CD4-positive, alpha-beta T cell treated with Interleukin-15 for 4 hours (primary cell): ENCODE results near the gene CWC27.

Source experiments
- DNase-seq: peaks from one replicate; pipeline ENCODE4 v3.0.0-alpha.2; 2020; ENCODE audit warnings: low spot score

The CWC27 gene, protein sequence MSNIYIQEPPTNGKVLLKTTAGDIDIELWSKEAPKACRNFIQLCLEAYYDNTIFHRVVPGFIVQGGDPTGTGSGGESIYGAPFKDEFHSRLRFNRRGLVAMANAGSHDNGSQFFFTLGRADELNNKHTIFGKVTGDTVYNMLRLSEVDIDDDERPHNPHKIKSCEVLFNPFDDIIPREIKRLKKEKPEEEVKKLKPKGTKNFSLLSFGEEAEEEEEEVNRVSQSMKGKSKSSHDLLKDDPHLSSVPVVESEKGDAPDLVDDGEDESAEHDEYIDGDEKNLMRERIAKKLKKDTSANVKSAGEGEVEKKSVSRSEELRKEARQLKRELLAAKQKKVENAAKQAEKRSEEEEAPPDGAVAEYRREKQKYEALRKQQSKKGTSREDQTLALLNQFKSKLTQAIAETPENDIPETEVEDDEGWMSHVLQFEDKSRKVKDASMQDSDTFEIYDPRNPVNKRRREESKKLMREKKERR

DNA sequence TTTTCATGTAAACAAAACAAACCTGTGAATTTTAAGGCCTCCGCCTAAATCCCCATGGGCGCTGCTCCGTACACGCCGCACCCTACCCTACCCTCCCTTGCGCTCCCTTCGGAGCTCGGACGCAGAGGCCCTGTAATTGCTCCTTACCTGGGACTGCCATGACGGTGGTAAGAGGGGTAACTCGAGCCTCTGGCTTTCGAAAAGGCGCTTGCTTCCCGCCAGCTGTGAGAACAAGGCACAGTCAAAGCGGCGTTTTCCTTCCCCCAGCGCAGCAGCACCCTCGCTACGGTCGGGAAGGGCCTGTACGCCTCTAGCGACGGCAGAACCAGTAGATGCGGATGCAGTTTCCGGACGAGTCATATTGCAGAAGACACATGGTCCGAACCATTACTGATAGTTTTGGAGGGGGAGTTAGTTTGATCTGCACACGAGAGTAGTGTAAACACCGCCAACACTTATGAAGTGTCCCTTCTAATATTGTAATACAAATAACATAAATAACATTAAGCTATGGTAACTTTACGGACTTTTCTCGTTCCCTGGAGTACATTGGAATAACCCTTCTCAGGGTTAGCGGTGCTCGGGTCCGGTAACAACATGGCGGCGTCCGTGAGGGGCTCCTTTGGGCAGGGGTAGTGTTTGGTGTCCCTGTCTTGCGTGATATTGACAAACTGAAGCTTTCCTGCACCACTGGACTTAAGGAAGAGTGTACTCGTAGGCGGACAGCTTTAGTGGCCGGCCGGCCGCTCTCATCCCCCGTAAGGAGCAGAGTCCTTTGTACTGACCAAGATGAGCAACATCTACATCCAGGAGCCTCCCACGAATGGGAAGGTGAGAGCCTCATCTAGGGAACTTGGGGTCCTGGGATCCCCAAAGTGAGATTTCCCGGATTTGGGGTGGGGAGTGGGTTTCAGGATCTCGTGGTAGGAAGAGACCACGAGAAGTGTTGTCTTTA lies at the start of gene CWC27, which contains the start of gene SREK1IP1:
Gene CWC27, plus strand, starts transcription at position 573 of the 955 bp plus-strand sequence. Its CDS starts 217 bp downstream, at position 790.
Gene SREK1IP1, minus strand, starts transcription at position 334 of the 955 bp plus-strand sequence. Its CDS starts 174 bp downstream, at position 160.
- DNase-seq: peak; percentile 87

DNA sequence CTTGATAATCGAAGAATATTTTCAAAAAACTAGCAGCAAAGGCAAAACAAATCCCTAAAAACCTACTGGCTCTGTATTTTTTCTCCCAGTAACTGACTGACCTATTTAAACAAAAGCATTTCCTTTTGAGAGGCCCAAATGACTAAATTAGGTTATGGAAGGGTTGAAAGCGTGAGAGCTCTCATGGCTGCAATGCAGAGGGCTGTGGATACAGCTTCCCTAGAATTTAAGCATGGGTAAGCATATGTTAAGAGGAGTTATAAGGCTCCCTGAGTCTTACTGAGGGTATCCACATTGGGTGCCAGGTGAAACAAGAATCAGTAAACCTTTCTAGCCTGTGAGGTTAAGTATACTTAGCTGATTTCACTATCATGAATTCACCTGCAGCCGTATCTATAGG lies 46.1 kb upstream of the CWC27 start:
- DNase-seq: no peak

DNA sequence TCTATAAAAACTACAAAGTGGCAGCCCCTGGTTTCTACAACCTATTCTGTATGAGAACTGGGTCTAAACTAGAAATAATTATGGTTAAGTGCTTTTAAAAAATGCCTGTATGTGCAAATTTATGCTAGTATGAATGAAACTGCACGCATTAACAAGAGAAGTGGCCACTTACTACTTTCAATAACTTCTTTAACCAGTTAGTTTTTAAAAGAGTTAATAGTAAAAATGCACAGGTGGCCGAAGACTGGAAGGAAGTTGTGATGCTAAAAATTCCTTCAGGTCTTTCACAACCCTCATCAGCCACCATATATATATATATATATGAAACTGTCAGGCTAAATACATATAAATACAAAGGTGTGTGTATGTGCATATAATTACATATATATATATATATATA lies 41.6 kb upstream of the CWC27 start:
- DNase-seq: no peak

DNA sequence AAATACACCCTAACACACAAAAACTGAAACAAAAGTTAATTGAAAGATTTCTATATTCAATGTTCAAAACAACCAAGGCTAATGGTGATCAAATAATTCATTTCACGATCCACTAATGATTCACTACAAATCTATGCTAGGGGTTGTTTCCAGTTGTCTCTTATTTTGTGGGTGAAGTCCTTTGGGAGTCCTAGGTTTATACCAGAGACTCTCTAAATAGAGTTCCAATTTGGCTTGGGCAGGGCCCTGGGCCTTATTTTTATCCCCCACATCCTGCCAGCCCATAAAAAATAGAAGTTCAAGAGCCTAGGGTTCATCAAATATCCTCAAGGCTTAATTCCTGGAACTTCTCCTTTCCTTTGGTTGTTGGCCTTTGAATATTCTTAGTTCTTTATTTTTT lies 26.3 kb upstream of the CWC27 start:
- DNase-seq: no peak

DNA sequence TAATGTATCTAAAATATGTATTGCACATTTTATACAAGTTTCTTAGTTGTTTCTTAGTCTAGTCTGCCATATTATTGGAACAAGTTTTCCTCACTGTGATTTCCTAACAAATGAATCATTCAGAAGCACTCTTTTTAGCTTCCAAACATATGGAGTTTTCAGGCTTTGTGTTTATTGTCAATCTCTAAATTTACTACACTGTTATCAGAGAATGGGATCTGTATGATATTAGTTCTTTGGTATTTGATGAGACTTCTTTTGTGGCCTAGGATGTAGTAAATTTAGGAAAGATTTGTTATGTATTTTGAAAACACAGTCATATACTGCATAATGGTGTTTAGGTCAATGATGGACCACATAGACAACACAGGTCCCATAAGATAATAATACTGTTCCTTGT lies 25.9 kb upstream of the CWC27 start:
- no peak for DNase-seq

DNA sequence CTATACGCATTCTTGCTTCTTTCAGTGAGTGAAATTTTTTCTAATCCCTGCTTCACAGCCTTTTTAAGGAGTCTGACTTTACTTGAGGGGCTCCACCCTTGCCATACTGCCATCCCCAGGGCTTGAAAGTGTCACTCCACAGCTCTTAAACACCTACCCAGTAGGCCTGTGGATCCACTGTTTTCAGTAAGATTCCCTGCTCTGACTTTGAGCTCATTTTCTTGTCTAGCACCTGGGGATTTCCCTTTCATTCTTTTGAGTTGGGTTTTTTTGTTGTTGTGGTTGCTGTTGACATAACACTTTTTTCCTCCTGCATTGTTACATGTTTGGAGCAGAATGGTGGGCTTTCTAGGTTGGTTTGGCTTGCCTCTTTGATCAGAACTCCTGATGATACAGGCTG lies 23.8 kb upstream of the CWC27 start:
- no peak for DNase-seq

DNA sequence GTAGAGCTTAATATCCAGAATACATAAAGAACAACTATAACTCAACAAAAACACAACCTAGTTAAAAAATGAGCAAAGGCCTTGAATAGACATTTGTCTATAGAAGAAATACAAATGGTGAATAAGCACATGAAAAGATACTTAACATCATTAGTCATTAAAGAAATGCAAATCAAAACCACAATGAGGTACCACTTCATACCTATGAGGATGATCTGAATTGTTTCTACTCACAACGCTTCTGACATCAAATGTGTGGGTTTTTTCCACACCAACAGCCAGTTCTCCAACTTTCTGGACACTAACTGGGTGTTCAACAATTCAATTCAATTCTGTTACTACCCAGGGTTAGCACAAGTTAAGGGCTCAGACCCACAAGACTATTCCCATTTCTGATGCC lies 22.3 kb upstream of the CWC27 start:
- DNase-seq: no peak

DNA sequence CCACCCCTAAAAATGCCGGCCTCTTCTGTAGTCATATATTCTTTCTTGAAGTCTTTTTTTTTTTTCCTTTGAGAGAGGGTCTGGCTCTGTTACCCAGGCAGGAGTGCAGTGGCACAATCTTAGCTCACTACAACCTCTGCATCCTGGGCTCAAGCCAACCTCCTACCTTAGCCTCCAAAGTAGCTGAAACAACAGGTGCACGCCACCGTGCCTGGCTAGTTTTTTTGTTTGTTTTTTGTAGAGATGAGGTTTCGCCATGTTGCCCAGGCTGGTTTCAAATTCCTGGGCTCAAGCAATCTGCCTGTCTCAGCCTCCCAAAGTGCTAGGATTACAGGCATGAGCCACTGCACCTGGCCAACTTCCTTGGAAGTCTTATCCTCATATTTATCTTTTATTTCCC lies 19.3 kb upstream of the CWC27 start:
- DNase-seq: no peak

DNA sequence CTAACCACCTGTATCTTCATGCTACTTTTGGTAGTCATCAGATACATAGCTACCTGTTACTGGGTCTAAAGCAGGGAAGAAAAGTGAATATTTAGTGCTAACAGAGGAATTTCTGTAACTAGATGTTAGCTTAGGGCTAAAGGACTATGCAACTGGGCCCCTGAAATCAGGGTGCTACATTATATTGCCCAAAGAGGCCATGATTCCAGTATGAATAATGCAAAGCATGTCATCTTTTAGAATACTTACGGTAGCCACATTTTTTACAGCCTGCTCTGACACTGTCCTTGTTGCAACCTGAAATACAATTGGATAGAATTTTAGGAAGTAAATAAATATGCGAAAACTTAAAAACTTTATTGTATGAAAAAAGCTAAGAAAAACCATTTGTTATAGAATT lies 14.7 kb upstream of the CWC27 start:
- no peak for DNase-seq

DNA sequence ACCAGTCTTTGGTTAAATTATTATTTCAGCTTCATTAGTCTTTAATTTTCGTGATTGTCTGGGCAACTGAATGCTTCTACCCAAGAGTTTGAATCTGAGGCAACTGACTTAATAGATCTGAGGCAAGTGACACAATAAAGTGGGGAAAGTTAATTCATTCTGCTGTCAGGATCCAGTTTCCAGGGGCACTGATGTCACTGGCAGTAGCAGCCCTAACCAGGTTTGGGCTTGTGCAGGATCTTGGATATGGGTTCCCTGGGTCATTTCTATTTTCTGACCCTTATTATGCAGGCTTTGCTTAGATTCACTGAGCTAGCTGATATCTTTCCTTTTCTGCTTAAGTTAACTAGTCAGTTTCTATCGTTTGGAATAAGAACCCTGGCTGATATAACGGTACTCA lies 9.8 kb upstream of the CWC27 start:
- no peak for DNase-seq

DNA sequence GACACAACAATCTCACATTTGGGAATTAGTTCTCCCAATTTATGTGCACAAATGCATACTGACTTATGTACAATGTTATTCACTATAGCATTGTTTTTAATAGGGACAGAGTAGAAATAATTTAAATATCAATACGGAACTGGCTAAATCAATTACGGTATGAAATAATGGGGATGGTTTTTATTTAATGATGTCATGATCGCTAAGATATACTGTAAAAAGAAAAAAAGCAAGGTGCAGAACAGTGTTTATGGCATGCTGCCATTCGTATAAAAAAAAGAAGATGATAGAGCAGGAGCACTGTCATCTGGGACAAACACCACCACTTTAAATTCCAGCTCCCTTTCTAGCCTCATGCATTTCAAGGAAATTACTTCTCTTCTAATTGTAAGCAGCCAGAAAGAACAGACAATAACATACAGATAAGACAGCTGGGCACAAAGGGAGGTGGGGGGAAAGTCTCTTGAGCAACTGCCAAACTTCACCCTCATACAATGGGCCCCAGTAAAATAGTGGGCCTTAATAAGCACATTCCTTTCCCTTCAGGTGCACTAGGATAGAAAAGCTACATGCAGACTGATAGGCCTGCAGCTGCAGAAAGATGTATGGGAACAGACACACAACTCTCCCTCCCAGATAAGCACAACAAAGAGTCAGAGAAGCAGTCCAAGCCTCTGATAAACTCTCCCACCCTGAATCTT lies 8.6 kb upstream of the CWC27 start:
- no peak for DNase-seq

DNA sequence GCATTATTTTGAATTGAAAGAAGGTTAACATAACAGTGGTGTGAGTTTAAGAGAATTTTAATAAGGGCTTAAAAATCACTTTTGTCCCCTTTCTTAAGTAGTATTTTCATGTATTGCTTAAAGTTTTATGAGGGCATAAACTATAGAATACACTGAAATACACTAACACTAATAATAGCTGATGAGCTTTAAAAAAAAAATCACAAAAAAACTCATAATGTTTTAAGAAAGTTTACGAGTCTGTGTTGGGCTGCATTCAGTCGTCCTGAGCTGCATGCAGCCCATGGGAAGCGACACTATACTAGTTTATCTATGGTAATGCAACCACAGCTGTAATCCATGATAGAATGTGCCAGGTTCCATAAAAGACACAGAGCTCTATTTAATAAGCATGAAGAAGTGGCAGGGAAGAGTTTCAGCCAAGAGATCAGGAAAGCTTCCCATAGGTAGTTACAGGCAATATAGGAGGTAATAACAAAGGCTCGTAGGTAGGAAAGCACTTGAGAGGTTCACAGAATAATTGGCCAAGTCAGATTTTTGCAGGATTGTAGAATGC lies 4.7 kb upstream of the CWC27 start:
- DNase-seq: no peak

DNA sequence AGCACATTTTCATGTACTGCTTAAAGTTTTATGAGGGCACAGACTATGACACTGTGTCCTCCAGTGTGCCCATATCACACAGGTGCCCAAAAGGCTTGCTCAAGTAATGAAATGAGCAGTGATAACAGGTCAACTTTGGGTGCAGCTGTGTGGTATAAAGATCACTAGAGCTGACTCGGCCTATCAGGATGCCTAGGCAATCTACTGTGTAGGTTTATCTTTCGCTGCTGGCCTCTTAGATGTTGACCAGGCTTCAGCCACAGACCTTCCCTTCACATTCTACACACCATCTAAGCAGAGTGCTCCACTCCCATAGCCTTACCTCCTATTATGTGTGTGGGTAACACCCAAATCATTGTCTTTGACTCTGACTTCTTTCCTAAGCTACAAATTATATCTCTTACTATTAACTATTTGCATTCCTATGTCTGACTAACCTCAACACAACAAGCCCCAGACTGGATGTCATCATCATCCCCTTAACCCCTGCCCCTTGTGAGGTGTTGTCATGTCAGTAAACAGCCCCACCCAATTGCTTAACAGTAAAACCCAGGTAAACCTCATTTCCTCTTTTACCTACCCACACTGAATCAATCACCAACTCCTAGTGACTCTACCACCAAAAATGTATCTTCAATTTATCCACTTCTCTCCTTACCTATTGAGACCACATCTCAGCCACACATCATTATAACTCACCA lies 2.8 kb upstream of the CWC27 start:
- peak; percentile 20 for DNase-seq

DNA sequence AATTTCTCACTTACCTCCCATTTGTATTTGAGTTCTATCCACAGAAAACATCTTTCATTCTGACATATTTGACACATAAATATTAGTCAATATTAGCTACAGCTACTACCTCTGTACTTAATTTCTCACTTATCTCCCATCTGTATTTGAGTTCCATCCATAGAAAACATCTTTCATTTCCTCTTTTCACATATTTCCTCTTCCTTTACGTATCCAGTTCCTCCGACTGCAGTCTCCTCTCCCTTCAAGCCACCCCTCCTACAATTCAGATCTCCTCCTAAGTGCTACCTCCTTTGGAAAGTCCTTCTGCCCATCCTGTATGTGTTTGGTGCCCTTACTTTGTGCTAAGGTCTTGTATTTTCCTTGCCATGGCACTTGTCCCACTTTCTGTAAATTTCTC lies 1.8 kb upstream of the CWC27 start:
- DNase-seq: no peak

DNA sequence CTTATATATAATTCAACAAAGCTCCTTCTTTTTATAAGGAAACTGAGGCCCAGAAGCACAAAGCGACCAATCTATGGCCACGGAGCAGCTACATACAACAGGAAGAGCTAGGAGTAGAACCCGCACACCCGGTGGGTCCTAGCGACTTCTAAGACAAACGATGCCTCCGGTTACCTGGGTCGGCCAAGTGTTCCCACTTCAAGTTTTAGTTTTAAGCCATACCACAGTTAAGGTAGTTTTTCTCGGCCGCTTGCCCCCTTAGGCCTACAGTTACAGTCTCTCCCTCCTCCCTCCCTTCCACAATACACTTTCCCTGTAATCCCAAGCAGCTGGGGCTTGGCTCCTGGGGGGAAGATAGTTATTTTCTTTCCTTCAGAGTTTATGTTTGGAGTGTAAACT lies 772 bp upstream of the CWC27 start:
- DNase-seq: peak; percentile 17

DNA sequence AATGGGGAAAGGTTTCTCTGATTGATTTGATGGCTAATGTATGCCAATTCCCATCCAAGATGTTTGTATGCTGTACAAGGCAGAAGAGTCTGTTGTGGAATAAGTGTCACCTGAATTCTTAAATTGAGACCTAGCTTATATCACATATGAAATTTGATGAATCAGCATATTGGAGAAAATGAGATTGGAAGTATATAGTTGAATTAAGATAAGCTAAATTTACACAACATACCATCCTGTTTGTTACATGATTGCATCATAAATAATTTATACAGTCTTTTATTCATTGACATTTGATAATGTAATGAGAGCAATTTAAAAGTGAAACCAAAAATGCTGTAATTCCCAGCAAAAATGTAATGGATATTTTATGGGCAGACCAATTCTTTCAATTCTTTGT lies 1.1 kb downstream of the CWC27 start:
- DNase-seq: no peak

DNA sequence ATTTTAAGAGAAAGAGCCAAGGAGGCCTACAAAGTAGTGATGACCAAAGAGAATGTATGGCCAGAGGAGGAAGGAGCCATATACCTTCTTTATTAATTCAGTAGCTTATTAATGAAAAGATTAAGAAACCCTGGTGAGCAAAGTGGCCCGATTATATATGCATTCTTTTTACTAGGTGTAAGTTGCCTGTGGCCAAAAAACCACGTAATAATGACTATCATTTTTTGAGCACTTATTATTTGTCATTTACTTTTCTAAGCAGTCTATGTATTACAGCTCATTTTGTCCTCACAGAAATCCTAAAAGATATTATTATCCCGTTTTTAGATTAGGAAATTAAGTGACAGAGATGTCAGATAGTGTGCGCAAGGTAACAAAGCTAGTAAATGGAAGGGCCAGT lies 3.0 kb downstream of the CWC27 start:
- no peak for DNase-seq

DNA sequence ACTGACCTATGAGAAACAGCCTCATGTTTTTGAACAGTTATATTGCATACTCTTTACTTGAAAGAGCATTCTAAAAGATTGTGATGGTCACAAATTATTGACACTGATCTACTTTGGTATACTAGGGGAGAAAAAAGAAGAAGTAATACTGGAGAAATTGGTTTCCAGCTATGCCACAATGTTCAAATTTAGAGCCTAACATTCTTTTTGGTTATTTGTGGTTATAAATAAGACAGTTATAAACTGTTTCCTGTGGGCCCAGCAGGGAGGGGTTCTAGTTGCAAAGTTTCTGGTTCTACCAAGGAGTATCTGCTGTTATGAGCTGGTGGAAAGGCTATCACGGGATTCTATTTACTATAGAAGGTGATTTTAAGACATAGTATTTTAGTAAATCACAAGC lies 4.8 kb downstream of the CWC27 start:
- DNase-seq: no peak

DNA sequence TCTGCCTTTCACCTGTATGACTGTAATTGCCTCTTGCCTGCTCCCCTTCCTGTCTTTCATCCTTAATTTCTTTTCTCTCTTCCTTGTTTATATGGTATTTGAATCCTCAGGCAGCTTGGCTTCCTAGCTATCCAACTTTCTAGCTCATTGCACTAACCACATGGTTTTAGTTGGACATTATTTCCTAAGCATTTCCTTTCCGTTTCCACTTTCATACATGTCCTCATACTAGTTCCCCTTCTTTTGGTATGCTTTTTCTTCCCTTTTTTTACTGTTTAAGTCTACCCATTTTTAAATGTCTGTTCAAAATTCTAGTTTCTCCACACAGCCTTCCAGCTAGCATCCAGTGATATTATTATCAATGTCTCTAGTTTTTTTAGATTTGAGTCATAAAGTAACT lies 6.6 kb downstream of the CWC27 start:
- no peak for DNase-seq

DNA sequence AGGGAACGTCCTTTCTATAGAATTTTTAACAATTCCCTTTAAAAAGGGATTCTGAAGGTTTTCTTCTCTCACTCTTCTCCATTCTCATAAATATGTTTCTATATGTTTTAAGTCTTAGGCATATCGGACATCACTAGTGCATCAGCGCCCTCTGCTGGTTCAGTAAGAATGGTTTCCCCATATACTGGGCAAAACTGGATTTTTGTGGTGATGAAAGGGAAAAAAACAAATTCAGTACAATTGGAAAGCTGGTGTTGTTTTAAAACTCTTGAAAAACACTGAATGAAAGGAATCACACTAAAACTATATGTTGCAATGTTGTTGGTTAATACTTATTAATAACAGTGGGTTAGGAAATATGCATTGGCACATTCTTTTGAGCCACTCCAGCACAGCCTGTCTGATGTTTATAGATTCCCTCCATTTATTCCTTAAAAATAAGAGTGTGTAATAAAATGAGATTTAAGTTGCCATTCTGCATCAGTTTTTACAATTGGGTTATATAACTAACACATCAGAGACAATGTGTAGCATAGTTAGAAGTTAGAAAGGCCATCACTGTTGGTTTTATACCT lies 15.8 kb downstream of the CWC27 start:
- DNase-seq: peak; percentile 74

DNA sequence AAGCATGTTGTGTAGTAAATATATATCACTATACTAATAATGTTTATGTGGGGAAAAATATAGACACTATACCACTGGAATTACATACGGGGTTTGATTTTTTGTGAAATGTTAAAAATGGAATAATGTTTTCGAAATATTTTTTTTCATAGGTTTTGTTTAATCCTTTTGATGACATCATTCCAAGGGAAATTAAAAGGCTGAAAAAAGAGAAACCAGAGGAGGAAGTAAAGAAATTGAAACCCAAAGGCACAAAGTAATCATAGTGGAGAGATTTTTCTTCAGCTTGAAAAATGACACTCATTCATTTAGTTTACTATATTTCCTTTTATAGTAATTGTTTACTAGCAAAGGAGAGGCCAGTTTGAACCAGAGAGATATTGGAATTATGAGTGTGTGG lies 17.6 kb downstream of the CWC27 start:
- DNase-seq: no peak
